Gastroesophageal sphincter (tissue), 3 donors: ENCODE measurements around the gene MAP1LC3B.

Source experiments
- EP300 ChIP-seq: sonication (generic); formaldehyde crosslinking; IDR thresholded peaks from one replicate; pipeline ENCODE4 v1.6.1; 2017; ENCODE audit warnings: antibody characterized with exemption, mild to moderate bottlenecking
- POLR2A ChIP-seq, 2 donors: fragments of 450-650 bp; IDR thresholded peaks; one replicate each; pipeline ENCODE4 v1.6.1; 2017; ENCODE audit warnings: antibody characterized with exemption in 2 of 2, mild to moderate bottlenecking in 2 of 2, moderate library complexity in 1 of 2
- POLR2AphosphoS5 ChIP-seq: sonication (generic); formaldehyde crosslinking; IDR thresholded peaks from one replicate; pipeline ENCODE4 v1.6.1; 2017; ENCODE audit warnings: antibody characterized with exemption
- TF ChIP-seq, protein P1 (sequence below), 4 experiments: fragments of 200-600 bp in 2 of 4; fragments of 450-650 bp in 2 of 4; sonication (generic) in 1 of 4; IDR thresholded peaks; one replicate each; pipeline ENCODE4 v1.5.1; 2017 to 2019; ENCODE audit warnings: antibody characterized with exemption in 4 of 4, mild to moderate bottlenecking in 2 of 4, moderate library complexity in 2 of 4

- TF ChIP-seq, protein P1, sequence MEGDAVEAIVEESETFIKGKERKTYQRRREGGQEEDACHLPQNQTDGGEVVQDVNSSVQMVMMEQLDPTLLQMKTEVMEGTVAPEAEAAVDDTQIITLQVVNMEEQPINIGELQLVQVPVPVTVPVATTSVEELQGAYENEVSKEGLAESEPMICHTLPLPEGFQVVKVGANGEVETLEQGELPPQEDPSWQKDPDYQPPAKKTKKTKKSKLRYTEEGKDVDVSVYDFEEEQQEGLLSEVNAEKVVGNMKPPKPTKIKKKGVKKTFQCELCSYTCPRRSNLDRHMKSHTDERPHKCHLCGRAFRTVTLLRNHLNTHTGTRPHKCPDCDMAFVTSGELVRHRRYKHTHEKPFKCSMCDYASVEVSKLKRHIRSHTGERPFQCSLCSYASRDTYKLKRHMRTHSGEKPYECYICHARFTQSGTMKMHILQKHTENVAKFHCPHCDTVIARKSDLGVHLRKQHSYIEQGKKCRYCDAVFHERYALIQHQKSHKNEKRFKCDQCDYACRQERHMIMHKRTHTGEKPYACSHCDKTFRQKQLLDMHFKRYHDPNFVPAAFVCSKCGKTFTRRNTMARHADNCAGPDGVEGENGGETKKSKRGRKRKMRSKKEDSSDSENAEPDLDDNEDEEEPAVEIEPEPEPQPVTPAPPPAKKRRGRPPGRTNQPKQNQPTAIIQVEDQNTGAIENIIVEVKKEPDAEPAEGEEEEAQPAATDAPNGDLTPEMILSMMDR (IDR thresholded peaks at IDR 0.05): no peak
- no peak for TF ChIP-seq POLR2AphosphoS5
- TF ChIP-seq POLR2A (IDR thresholded peaks at IDR 0.05): no peak
- TF ChIP-seq EP300: no peak
Measured at GRCh38 chr16:87369796-87370719, 22.1 kb upstream of the MAP1LC3B start.
